ENCODE results near the gene RAD51B.
A peak's percentile ranks its signal among the peaks of the same experiment; 100 is the strongest.
"Not testable (repeated sequence)": the region's sequence is repeated elsewhere in the genome, so short reads cannot be mapped to it uniquely, and the experiment has no call there.

Gene RAD51B

DNA sequence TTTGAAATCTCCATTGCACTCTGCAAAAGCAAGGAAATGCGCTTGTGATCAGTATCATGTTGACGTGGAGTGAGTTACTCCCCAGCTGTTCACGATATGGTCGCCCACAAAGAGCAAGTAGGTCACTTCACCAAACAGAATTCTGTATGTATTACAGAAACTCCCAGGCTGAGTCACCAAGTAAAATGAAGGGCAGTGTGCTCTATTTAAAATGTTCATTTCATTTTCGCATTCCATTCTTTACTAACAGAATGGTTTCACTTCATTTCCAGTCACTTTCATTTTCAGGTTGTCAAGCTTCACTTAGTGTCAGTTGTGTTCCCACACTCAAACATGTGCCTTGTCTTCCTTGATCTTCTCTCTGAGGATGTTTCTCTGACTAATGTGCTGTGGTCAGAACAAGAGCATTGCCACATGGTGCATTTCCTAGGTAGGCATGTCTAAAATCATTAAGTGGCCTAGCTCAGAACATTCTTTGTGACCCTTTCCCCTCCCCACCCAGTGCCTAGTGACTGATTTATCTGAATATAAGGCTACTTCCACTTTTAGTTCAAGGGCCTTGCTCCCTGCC is 391.2 kb downstream of the RAD51B start:
- ATAC-seq (replicated peaks) = peak; percentile 89
- peak overlapping the region; percentile 88 to 95 for H3K27ac Mint-ChIP-seq
- DNase-seq = peak; percentile 31 to 45 (median 34)
- peak overlapping the region; percentile 75 to 82 for H3K4me3 Mint-ChIP-seq
- peaks cover 54 to 55% of the 10 kb centered on the region in 2 donors for H3K4me1 Mint-ChIP-seq (ENCODE audit: low read depth in 2 of 2)
- no peaks in the 10 kb centered on the region for H3K27me3 Mint-ChIP-seq
- H3K9me3 Mint-ChIP-seq = no peaks in the 10 kb centered on the region
- H3K36me3 Mint-ChIP-seq (ENCODE audit: insufficient read depth) = no peaks in the 10 kb centered on the region

- Mint-ChIP-seq H3K4me3 (peak overlapping the region; percentile 75 to 82), H3K27me3 (no peaks in the 10 kb centered on the region), H3K4me1 (ENCODE audit: low read depth in 2 of 2) (peaks cover 55% of the 10 kb centered on the region in 2 donors), H3K27ac (peak overlapping the region; percentile 88 to 95), H3K9me3 (no peaks in the 10 kb centered on the region), H3K36me3 (ENCODE audit: insufficient read depth) (no peaks in the 10 kb centered on the region)
- ATAC-seq (replicated peaks) (no peak), DNase-seq (no peak)
Measured at GRCh38 chr14:68211421-68211820, 391.8 kb downstream of the RAD51B start.

DNA sequence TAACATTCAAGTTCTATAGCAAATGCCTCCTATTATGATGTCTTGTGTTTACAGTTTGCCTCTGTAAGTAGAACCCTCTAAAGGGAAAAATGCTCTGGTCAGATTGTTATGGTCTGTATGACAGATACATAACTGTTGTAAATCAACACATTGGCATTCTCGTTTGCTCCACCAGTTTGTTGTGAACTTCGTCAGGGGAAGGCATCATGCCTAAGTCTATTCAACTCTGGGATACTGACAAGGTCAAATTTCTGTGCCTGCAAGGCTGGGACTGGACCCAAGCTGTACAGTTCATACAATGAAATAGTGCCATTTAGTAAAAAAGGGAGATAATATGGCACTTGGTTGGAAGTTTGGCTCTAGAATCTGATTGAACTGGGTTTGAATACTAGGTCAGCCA is 392.3 kb downstream of the RAD51B start:
- Mint-ChIP-seq H3K9me3 (no peaks in the 10 kb centered on the region), H3K4me3 (no peak overlapping the region), H3K27ac (peak overlapping the region in 1 of 2 donors; percentile 88), H3K27me3 (no peaks in the 10 kb centered on the region), H3K36me3 (ENCODE audit: insufficient read depth) (no peaks in the 10 kb centered on the region), H3K4me1 (ENCODE audit: low read depth in 2 of 2) (peaks cover 55% of the 10 kb centered on the region in 2 donors)
- no peak for ATAC-seq (replicated peaks)
- no peak for DNase-seq

DNA sequence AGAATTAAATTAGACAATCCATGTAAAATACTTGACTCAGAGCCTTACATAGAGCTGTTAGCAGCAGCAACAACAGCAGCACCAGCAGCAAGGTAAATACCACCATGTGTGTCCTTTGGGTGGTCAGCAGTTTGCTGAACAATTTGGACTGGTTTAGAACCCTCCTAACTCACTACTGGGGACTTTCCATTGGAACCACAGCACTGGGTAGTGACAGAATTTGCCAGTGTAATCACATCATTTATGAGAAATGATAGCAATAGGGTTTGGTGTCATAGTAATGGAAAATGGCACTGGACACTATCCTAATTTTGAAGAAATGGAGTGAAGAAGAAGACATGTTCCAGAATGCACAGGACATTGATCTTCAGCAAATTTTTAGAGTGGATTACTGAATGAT is 392.8 kb downstream of the RAD51B start:
- Mint-ChIP-seq H3K27me3 (no peaks in the 10 kb centered on the region), H3K4me3 (no peak overlapping the region), H3K4me1 (ENCODE audit: low read depth in 2 of 2) (peaks cover 54 to 56% of the 10 kb centered on the region in 2 donors), H3K36me3 (ENCODE audit: insufficient read depth) (no peaks in the 10 kb centered on the region), H3K27ac (no peak overlapping the region), H3K9me3 (no peaks in the 10 kb centered on the region)
- DNase-seq (no peak), ATAC-seq (replicated peaks) (no peak)

GRCh38 chr14:68214431-68214830 is 394.9 kb downstream of the RAD51B start:
- no peak for DNase-seq
- H3K9me3 Mint-ChIP-seq = no peaks in the 10 kb centered on the region
- no peak for ATAC-seq (replicated peaks)
- peaks cover under 1% of the 10 kb centered on the region for H3K36me3 Mint-ChIP-seq (ENCODE audit: insufficient read depth)
- H3K4me1 Mint-ChIP-seq (ENCODE audit: low read depth in 2 of 2) = peaks cover 40 to 47% of the 10 kb centered on the region in 2 donors
- H3K27me3 Mint-ChIP-seq = no peaks in the 10 kb centered on the region
- H3K4me3 Mint-ChIP-seq = peak overlapping the region in 1 of 2 donors; percentile 12
- peak overlapping the region; percentile 65 to 76 for H3K27ac Mint-ChIP-seq

GRCh38 chr14:68215629-68216028 is 396.1 kb downstream of the RAD51B start:
- Mint-ChIP-seq H3K4me1 (ENCODE audit: low read depth in 2 of 2) (peaks cover 36 to 39% of the 10 kb centered on the region in 2 donors), H3K36me3 (ENCODE audit: insufficient read depth) (peaks cover 2% of the 10 kb centered on the region), H3K27me3 (no peaks in the 10 kb centered on the region), H3K27ac (peak overlapping the region in 1 of 2 donors; percentile 65), H3K4me3 (no peak overlapping the region), H3K9me3 (no peaks in the 10 kb centered on the region)
- ATAC-seq (replicated peaks) (no peak), DNase-seq (no peak)

DNA sequence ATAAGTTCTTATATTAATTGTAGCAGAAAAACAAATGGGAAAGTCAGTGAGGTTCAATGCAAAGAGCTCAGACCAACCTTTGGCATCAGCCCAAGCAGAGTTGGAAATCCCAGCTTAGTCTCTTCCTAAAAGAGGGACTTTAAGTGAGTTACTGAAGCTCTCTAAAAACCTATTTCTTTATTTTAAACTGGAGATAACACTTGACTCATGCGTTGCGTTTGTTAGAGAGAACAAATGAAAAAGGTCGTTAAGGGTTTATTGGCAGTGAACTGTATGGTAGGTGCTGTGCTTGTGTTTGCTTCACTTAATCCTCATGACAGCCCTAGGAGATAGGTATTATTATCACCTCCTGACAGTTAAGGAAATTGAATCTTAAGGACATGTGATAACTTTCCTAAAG is 396.5 kb downstream of the RAD51B start:
- H3K27ac Mint-ChIP-seq = no peak overlapping the region
- no peak for DNase-seq
- peaks cover 2% of the 10 kb centered on the region for H3K36me3 Mint-ChIP-seq (ENCODE audit: insufficient read depth)
- no peaks in the 10 kb centered on the region for H3K9me3 Mint-ChIP-seq
- no peak overlapping the region for H3K4me3 Mint-ChIP-seq
- peaks cover 32 to 36% of the 10 kb centered on the region in 2 donors for H3K4me1 Mint-ChIP-seq (ENCODE audit: low read depth in 2 of 2)
- ATAC-seq (replicated peaks) = no peak
- no peaks in the 10 kb centered on the region for H3K27me3 Mint-ChIP-seq

DNA sequence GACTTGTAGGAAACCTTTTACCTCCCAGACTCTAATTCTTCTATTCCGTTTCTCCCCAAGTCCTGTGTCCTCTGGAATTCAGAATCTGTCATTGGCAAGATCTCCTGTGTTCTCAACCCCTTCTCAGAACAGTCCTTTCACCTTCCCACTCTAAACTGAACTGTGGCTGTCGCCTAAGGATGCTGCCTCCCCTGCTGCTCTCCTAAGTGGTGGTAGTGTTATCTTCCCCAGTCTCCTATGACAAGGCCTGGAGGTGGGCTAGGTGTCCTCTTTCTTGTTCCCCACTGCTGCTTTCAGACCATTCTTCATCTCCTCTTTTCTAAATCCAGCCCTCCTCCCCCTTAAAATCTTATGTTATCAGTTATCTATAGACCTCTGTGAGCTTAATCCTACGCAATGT is 397.4 kb downstream of the RAD51B start:
- Mint-ChIP-seq H3K4me1 (ENCODE audit: low read depth in 2 of 2) (peaks cover 29 to 30% of the 10 kb centered on the region in 2 donors), H3K4me3 (no peak overlapping the region), H3K36me3 (ENCODE audit: insufficient read depth) (peaks cover 2% of the 10 kb centered on the region), H3K27me3 (no peaks in the 10 kb centered on the region), H3K9me3 (peaks cover 0 to 3% of the 10 kb centered on the region in 2 donors), H3K27ac (no peak overlapping the region)
- DNase-seq = no peak
- no peak for ATAC-seq (replicated peaks)

GRCh38 chr14:68217791-68218340 is 398.3 kb downstream of the RAD51B start:
- ATAC-seq (replicated peaks) (no peak), DNase-seq (no peak)
- peaks cover 25 to 29% of the 10 kb centered on the region in 2 donors for H3K4me1 Mint-ChIP-seq (ENCODE audit: low read depth in 2 of 2)
- no peak overlapping the region for H3K27ac Mint-ChIP-seq
- peaks cover 0 to 3% of the 10 kb centered on the region in 2 donors for H3K9me3 Mint-ChIP-seq
- no peak overlapping the region for H3K4me3 Mint-ChIP-seq
- no peaks in the 10 kb centered on the region for H3K27me3 Mint-ChIP-seq
- peaks cover 2% of the 10 kb centered on the region for H3K36me3 Mint-ChIP-seq (ENCODE audit: insufficient read depth)

DNA sequence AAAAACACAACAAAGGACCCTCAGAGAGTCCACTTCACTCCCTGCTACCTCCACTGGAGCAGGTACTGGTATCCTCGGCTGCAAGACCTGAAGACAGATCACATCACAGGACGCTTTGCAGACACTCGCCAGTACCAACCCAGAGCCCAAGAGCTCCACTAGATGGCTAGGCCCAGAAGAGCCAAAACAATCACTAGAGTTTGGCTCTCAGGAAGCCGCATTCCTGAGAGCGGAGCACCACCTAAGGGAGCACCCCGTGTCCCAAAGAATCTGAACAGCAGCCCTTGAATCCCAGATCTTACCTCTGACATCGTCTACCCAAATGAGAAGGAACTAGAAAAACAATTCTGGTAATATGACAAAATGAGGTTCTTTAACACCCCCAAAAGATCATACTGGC is 399.8 kb downstream of the RAD51B start:
- peaks cover 0 to 3% of the 10 kb centered on the region in 2 donors for H3K9me3 Mint-ChIP-seq
- H3K4me1 Mint-ChIP-seq (ENCODE audit: low read depth in 2 of 2) = peaks cover 9 to 15% of the 10 kb centered on the region in 2 donors
- no peak overlapping the region for H3K4me3 Mint-ChIP-seq
- no peak for DNase-seq
- H3K36me3 Mint-ChIP-seq (ENCODE audit: insufficient read depth) = peaks cover 2% of the 10 kb centered on the region
- no peaks in the 10 kb centered on the region for H3K27me3 Mint-ChIP-seq
- H3K27ac Mint-ChIP-seq = no peak overlapping the region
- no peak for ATAC-seq (replicated peaks)

- H3K4me3 Mint-ChIP-seq; H3K4me1 Mint-ChIP-seq (ENCODE audit: low read depth in 2 of 2); H3K36me3 Mint-ChIP-seq (ENCODE audit: insufficient read depth); H3K27ac Mint-ChIP-seq; H3K27me3 Mint-ChIP-seq; ATAC-seq (replicated peaks); H3K9me3 Mint-ChIP-seq; DNase-seq: not testable (repeated sequence)
Measured at GRCh38 chr14:68221046-68221445, 401.5 kb downstream of the RAD51B start.

- H3K4me3 Mint-ChIP-seq = no peak overlapping the region
- DNase-seq = no peak
- no peak for ATAC-seq (replicated peaks)
- H3K36me3 Mint-ChIP-seq (ENCODE audit: insufficient read depth) = peaks cover 2% of the 10 kb centered on the region
- peaks cover 0 to 2% of the 10 kb centered on the region in 2 donors for H3K4me1 Mint-ChIP-seq (ENCODE audit: low read depth in 2 of 2)
- no peak overlapping the region for H3K27ac Mint-ChIP-seq
- H3K27me3 Mint-ChIP-seq = no peaks in the 10 kb centered on the region
- H3K9me3 Mint-ChIP-seq = peaks cover 0 to 3% of the 10 kb centered on the region in 2 donors
Measured at GRCh38 chr14:68222154-68222553, 402.6 kb downstream of the RAD51B start.

GRCh38 chr14:68222726-68223125 is 403.1 kb downstream of the RAD51B start:
- no peak overlapping the region for H3K27ac Mint-ChIP-seq
- DNase-seq (no peak), ATAC-seq (replicated peaks) (no peak)
- H3K9me3 Mint-ChIP-seq = peaks cover 0 to 3% of the 10 kb centered on the region in 2 donors
- H3K36me3 Mint-ChIP-seq (ENCODE audit: insufficient read depth) = peaks cover 2% of the 10 kb centered on the region
- H3K4me1 Mint-ChIP-seq (ENCODE audit: low read depth in 2 of 2) = peaks cover 0 to 2% of the 10 kb centered on the region in 2 donors
- H3K27me3 Mint-ChIP-seq = no peaks in the 10 kb centered on the region
- no peak overlapping the region for H3K4me3 Mint-ChIP-seq

GRCh38 chr14:68223631-68224030 is 404.1 kb downstream of the RAD51B start:
- peaks cover 0 to 2% of the 10 kb centered on the region in 2 donors for H3K4me1 Mint-ChIP-seq (ENCODE audit: low read depth in 2 of 2)
- H3K27ac Mint-ChIP-seq = no peak overlapping the region
- no peaks in the 10 kb centered on the region for H3K27me3 Mint-ChIP-seq
- H3K4me3 Mint-ChIP-seq = no peak overlapping the region
- peaks cover 0 to 3% of the 10 kb centered on the region in 2 donors for H3K9me3 Mint-ChIP-seq
- no peak for ATAC-seq (replicated peaks)
- H3K36me3 Mint-ChIP-seq (ENCODE audit: insufficient read depth) = peaks cover 2% of the 10 kb centered on the region
- DNase-seq = no peak

Data from effector memory CD8-positive, alpha-beta T cell (primary cell).